SIG-M5 treated with dmso at 0.1 percent for 504 hours (cell line): ENCODE measurements around the gene NFKBIA.
"Not testable (repeated sequence)": the region's sequence is repeated elsewhere in the genome, so short reads cannot be mapped to it uniquely, and the experiment has no call there.

Experiments used
- DNase-seq: peaks from one replicate; lab custom pipeline; 2025; ENCODE audit not compliant: unreplicated experiment; lab: John Stamatoyannopoulos, UW

The NFKBIA gene

GRCh38 chr14:35409595-35409994, 5.0 kb upstream of the NFKBIA start:
- DNase-seq, result no peak

DNA sequence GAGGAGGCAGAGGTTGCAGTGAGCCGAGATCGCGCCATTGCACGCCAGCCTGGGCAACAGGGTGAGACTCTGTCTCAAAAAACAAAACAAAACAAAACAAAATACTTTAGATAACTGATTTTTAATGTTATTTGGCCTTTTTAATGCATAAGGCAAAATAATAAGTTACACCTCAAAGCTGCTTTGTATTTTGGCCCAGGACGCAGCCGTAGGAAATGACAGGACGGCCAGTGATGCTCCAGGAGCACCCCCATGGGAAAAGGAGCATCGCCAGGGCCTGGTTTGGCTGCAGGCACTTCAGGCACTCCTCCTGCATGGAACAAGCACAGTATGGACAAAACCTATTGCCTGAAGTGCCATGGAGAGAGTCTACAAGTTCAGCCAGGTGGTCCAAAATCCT, 3.5 kb upstream of the NFKBIA start:
- no peak for DNase-seq

DNA sequence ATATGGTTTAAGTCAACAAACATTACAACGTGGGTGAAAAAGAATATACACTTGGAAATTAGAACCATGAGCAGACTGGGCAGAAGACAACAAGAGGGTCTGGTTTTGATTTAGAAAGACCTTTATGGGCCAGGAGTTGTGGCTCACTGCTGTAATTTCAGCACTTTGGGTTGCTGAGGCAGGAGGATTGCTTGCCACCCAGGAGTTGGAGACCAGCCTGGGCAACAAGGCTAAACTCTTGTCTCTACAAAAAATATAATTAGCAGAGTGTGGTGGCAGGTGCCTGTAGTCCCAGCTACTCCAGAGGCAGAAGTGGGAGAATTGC, 2.7 kb upstream of the NFKBIA start:
- no peak for DNase-seq

DNA sequence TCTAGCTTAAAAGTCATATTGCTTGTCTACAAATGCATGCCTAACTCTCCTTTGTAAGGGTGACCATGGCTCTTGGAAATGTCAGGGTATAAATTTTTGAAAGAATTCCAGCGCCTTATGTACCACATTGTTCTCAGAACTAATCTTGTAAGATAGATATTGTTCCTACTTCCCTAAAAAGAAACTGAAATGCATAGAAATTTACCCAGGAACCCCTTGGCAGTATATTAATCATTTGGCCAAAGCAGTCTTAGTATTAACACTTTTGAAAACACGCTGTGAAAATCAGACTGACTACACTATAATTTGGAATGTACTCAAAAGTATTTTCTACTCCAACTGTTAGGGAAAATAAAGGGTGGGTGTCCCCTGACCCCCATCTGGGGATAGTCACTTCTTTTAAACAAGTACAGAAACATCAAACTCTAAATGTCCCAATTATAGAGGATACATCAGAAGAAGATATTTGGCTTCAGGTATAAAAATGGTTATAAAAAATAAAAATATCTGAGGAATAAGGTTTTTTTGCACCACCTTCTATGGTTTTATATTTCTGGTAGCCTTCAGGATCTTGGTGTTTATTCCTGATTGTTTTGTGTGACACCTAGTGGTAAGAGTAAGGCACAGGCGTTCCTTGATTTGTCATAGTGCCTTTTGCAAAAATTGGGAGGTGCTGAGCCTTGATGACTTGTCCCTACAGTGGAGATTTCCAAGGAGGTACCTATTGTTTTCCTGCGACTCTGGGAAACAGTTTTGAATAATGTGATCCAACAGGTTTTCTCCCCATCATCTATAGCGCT, 2.2 kb upstream of the NFKBIA start:
- peak; percentile 80 for DNase-seq

DNA sequence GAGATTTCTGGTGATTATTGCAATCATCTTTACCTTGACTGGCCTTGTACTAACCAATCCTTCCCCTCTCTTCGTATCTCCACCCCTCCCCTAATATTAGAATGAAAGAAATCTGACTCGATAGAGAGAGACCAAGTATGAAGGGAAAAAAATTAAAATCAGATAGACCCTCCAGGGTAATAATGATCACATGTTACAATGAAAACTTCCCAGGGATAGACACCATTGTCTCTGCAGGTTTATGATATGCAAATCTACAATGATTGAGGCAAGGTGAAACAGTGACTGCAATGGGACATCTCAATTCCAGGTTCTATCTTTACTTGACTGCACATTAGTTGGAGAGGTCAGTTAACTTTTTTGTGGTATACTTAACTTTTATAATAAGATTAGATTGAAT, 1.5 kb upstream of the NFKBIA start:
- DNase-seq, result no peak

DNA sequence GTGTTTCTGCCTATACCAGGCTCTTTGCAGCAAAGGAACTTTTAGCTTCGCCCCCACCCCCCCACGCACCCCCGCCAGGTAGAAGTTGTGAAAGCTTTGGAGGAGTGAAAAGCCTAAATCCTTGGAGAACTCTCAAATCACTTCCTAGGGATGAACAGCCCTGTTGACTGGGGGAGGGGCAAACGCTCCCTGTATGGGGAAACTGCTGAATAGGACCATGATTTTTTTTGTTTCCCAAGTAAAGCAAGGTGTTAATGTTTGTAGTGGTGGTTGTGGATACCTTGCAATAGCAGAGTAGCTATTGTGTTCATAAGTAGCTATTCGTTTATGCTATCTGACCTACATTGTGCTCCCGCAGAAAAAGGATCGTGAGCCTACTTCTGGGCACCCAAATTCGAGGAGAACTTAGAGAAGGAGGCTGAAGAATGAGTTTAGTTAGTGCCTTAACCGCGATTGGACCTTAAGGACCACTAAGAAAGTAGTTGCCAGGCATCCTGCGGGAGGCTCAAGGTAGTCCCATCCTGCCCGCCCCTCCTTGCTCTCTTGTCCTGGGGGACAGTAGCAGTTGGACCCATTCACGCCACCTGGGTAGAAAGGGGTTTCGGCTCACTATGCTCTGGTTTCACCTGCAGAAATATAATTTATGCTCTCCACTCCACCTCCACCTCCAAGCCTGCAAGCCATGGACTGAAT, 901 bp upstream of the NFKBIA start:
- no peak for DNase-seq

GRCh38 chr14:35403603-35404448, 723 bp downstream of the NFKBIA start:
- peak; percentile 91 for DNase-seq

- DNase-seq, result no peak
Measured at GRCh38 chr14:35403114-35403602, 1.4 kb downstream of the NFKBIA start.

GRCh38 chr14:35402323-35403113, 2.0 kb downstream of the NFKBIA start:
- DNase-seq, result no peak

GRCh38 chr14:35401422-35402265, 2.9 kb downstream of the NFKBIA start:
- no peak for DNase-seq

- peak; percentile 18 for DNase-seq
Measured at GRCh38 chr14:35400648-35401421, 3.7 kb downstream of the NFKBIA start.

- DNase-seq, result no peak
Measured at GRCh38 chr14:35399083-35399937, 5.2 kb downstream of the NFKBIA start.

DNA sequence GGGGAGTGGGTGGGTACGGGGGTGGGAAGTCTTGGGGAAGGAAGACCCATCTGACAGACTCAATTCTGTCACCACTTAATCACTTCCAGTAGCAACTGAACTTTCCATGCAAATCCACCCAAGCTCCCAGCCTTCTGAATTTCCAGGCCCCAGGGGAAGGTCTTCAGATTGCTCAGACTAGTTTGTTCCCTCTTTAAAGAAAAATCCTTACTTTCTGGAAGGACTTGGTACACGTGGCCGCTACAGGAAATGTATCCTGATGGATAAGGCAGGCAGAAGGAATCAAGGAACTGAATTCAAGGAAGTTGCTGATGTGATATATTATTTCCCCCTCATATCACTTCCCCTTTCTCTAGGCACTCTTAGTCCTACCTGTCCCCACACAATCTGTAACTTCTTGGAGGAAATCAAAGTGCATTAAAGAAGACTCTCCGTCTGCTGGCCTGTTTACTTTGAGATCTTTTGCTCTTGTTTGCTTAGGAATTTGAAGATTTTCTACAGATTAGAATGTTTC, 6.4 kb downstream of the NFKBIA start:
- DNase-seq, result no peak

GRCh38 chr14:35396610-35397009, 7.9 kb downstream of the NFKBIA start:
- not testable (repeated sequence) for DNase-seq

DNA sequence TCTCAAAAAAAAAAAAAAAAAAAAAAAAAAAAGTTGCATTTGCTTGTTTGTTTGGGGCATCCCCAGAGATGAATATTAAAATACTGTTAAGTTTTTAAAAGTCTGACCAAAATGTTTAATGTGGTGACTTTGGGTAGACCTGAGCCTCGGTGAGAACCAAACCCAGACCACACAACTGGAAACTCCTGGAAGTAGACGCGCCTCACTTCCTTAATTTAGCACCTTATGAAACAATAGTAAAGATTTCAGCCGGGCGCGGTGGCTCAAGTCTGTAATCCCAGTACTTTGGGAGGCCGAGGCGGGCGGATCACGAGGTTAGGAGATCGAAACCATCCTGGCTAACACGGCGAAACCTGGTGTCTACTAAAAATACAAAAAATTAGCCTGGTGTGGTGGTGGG, 9.3 kb downstream of the NFKBIA start:
- DNase-seq, result no peak

- no peak for DNase-seq
Measured at GRCh38 chr14:35394326-35395013, 10.1 kb downstream of the NFKBIA start.

- DNase-seq, result no peak
Measured at GRCh38 chr14:35393826-35394225, 10.7 kb downstream of the NFKBIA start.
